HG02884 (cell line): ENCODE measurements around the gene COL8A2.

Source experiments
- ATAC-seq: cut with Tn5 transposase; IDR thresholded peaks from one replicate; pipeline ENCODE4 v1.9.1; 2021; ENCODE audit warnings: mild to moderate bottlenecking, moderate library complexity; ENCODE audit not compliant: unreplicated experiment

COL8A2 gene

DNA sequence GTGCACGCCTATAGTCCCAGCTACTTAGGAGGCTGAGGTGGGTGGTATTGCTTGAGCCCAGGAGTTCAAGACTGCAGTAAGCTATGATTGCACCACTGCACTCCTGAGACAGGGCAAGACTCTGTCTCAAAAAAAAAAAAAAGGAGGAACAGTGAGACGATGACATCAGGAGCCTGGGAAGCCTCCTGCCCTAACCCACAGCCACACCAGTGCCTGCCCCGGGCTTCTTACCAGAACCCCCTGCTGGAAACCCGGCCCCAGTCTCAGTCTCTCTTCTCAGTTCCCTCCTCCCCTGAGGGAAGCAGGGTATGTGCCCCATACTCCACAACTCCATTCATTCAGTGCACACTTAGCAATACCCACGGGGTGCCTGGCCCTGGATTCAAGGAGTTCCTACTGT lies 9.1 kb downstream of the COL8A2 start:
- no peak for ATAC-seq

DNA sequence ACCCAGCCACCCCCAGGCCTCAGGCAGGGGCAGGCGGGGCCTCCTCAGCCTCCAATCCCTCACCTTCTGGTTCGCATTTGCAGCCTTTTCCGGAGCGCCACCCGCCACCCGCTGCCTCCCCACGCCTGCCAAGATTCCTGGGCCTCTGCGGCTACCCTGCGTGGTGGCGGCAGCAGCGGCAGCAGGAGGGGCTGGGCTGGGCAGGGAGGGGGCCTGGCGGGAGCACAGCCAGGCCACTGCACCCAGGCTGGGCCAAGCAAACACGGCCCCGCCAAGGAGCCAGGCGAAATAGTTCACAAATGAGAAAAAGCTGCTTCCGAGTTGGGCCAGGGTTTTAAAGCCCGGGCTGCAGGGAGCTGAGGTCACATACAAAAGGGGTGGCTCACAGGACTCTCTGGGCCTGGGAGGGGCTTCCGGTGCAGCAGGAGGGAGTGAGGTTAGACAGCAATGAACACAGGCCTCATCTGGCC lies 9.8 kb downstream of the COL8A2 start:
- no peak for ATAC-seq

DNA sequence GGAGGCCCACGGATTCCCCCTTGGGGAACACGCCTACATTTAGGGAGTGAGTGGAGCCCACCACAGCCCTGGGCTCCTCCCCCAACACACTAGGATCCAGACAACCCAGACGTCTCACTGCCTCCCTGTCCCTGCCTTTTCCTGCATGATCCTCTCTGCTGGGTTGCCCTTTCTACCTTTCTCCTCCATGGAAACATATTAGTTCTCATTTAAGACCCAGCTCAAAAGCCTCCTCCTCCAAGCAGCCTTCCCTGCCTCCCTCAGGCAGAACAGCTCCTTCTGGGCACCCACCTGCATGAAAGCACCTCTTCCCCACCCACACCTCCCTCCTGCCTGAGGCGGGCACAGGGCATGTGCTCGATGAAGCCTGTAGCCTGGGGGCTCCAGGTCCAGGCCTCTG lies 10.7 kb downstream of the COL8A2 start:
- ATAC-seq, result no peak

DNA sequence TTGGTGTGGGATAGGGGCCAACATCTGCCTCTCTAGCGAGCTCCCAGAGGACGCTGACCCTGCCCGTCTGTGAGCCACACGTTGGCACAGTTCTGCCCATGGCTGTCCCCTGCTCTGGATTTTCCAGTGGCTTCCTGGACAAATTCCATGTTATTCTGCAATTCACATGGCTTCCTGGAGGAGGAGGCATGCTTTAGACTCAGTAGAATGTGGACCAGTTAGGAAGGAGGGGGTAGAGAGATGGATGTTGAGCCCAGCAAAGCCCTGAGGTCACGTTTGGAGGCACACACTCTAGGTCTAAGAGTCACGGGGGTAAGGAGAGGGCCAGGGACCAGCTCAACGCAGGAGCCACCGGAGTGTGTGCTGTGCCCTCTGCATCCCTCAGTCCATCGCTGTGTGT lies 12.2 kb downstream of the COL8A2 start:
- no peak for ATAC-seq

DNA sequence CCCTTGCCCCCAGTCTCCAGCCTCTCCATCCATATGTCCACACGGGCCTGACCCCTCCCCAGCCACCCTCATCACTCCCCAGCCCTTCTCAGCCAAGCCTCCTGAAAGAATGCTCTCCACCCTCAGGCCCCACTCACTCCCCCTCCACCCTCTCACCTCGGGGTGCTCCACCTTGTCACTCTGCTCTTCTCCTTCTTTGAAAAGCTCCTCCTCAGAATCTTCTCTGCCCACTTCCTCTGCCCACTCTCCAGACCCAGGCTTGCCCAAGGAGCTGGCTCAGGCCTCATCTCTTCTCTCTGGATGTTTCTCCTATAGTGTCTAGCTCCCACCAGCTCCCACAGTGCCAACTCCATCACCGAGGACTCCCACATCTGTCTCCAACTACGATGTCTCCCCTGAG lies 13.9 kb downstream of the COL8A2 start:
- ATAC-seq, result no peak

DNA sequence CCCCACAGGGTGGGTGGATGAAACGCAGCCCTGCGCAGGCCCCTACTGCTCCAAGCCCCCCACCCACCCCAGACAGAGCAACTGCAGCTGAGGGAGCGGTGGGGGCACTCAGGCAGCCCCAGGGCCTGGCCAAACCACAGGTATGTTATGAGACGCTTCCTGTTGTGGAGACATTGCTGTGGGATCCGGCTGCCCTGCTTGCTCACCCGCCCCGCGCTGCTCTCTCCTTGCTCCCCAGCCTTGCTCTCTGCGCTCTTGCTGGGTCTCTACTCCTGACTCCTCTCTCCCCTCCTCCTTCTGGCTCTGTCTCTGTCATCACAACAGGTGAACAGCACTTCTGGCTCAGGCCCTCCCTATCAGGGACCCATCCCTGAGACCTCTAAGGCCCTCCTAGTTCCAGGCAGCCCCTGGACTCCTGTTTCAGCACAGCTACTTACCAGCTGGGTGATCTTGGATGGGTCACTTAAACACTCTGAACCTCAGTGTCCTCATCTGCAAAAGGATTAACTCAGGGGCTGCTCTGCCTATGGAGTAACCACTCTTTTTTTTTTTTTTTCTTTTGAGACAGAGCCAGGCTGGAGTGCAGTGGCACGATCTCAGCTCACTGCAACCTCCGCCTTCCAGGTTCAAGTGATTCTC lies 15.9 kb downstream of the COL8A2 start:
- no peak for ATAC-seq

DNA sequence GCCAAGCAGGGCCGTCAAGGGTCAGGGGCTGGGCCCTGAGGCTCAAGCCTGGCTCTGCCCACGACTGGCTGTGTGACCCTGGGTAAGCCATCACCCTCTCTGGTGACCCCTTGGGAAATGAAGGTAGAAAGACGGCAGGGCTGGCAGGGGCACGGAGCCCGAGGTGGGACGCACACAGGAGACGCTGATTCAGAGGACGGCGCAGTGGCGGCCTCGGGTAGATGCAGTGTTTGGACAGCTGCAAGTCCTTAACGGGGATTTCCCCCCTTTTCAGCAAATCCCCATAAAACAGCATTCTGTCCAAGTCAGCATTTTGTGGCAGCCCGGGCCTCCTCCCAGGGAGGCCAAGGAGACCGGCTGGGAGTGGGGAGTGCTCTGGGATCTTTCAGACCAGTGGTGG lies 16.7 kb downstream of the COL8A2 start:
- ATAC-seq, result no peak

DNA sequence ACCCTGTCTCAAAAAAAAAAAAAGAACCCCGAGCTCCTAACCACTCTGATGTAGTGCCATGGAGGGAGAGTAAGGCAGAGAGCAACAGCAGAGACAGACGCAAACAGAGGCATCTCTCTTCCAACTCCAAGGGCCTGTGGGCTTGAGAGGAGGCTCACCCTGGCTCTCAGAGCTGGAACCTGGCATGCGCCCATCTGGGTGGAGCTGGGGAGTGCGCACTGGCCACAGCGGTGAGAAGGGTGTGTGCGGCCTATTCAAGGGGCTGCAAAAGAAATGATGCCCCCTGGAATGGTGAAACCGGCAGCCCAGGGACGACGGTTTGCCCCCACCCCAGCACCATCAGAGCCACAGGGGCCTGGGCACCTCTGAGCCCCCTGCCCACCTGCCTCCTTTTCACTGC lies 17.6 kb downstream of the COL8A2 start:
- no peak for ATAC-seq

DNA sequence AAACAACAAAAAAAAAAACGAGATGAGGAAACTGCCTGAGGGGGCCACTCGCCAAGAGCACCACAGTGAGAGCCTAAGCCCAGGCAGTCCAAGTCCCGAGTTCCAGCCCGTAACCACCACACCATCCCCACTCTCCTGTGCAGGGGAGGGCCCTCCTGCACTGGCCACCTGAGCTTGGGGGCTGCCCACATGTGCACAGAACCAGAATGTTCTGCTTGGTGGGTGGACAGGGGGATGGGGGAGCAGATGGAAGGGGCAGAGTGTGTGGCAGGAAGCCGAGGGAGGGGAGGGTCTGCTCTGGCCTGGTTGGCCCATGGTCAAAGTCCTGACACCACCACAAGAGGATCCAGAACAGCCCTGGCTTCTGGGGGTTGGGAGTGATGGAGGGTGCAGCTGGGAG lies 18.8 kb downstream of the COL8A2 start:
- ATAC-seq, result no peak

DNA sequence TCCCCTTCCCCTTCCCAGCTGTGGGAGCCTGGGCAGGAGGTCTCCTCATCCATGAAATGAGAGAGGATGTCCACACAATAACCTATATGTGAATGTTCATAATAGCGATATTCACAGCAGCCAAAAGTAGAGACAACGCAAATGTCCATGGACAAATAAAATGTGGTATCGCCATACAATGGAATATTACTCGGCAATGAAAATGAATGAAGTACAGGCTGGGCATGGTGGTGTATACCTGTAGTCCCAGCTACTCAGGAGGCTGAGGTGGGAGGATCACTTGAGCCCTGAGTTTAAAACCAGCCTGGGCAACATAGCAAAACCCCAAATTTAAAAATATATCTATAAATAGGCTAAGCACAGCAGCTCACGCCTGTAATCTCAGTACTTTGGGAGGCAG lies 23.5 kb downstream of the COL8A2 start:
- ATAC-seq, result no peak

DNA sequence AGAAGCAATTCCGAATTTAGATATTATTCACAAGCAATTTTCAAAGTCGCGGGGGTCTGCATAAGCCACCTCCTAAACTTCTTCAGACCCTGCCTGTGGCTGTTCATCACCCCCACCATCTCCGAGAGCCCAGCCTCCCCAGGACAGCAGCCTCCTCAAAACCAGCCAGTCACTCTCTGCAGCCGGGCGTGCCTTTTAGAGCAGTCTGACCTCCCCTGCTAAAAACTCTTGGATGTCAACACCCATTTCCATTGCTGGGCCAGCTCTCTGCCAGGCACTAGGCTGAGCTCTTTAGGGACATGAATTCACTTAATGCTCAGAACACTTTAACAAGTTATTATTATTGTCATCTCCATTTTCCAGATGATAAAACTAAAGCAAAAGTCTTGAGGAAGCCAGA lies 24.6 kb downstream of the COL8A2 start:
- no peak for ATAC-seq

DNA sequence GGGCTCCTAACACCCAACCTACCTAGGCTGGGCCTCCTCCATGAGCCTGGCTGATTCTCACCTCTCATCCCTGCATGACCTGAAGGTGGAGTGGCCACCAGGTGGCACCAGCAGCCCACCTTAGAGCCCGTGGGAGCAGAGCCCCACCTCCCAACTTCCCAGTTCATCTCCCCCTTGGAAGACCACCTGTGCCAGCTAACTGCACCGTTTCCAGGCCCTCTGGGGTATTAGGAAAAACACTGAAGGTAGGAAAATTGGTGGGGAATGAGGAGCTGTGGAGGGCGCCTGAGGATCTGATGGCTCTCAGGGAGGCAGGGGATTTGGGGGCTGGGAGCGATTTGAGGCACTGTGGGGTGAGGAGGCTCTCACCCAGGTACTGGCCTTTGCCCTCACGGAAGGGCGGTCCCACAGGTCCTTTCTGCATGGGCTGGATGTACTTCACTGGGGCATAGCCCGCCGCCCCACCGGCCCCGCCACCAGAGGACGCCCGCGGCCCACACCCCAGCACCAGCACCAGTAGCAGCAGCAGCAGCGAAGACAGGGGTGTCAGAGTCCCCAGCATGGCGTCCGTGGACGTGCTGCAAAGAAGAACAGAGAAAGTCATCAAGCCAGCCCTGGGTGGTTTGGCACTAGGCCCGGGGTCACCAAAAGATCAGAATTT lies 25.2 kb downstream of the COL8A2 start:
- no peak for ATAC-seq

DNA sequence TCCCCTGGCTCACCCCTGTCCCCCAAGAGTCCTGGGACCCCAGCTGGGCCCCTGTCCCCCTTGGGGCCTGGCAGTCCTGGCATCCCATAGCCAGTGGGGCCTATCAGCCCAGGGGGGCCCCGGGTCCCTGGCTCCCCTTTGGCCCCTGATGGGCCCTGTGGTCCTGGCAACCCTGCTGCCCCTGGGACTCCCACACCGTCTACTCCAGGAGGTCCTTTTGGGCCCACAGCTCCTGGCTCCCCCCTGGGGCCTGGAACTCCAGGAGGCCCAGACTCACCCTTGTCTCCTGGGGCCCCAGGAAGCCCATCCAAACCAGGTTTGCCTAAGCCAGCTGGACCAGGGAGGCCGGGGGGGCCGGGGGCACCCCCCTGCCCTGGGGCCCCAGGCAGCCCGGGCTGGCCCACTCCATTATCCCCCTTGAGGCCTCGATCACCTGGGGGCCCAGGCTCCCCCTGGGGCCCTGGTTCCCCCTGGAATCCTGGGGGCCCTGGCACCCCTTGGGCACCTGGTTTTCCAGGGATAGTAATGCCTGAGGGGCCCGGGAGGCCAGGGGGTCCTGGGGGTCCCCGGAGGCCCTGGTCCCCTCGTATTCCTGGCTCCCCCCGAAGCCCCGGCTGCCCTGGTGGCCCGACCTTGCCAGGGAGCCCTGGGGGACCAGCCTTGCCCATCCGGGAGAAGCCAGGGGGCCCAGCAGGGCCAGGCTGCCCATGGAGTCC lies 26.2 kb downstream of the COL8A2 start:
- no peak for ATAC-seq

DNA sequence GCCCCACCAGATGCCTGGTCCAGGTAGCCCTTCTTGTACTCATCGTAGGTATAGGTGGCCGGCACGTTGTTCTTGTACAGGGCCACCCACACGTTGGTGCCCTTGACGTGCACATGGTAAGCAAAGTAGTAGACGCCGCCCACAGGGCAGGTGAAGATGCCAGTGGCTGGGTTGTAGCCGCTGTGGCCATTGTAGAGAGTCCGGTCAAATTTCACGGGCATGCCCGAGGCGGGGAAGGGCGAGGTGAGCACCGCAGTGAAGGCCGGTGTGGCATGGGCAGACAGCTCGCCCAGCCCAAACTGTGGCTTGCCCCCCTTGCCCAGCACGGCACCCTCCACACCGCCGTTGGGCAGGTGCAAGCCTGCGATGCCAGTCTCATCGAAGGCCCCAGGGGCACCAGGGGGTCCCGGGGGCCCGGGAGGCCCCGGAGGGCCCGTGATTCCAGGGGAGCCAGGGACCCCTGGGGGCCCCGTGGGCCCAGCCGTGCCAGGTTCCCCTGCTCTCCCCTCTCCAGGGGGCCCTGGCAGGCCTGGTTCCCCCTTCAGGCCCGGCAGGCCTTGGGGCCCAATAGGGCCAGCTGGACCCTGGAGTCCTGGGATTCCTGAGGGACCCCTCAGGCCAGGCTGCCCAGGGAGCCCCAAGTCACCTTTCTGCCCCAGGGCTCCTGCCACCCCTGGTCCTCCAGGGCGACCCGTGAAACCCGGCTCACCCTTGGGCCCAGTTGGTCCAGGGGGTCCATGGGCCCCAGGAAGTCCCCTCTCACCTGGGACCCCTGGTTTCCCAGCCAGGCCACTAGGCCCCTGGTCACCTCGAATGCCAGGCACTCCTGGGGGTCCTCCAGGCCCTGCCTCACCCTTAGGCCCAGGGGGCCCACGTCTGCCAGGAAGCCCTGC lies 27.1 kb downstream of the COL8A2 start:
- no peak for ATAC-seq

DNA sequence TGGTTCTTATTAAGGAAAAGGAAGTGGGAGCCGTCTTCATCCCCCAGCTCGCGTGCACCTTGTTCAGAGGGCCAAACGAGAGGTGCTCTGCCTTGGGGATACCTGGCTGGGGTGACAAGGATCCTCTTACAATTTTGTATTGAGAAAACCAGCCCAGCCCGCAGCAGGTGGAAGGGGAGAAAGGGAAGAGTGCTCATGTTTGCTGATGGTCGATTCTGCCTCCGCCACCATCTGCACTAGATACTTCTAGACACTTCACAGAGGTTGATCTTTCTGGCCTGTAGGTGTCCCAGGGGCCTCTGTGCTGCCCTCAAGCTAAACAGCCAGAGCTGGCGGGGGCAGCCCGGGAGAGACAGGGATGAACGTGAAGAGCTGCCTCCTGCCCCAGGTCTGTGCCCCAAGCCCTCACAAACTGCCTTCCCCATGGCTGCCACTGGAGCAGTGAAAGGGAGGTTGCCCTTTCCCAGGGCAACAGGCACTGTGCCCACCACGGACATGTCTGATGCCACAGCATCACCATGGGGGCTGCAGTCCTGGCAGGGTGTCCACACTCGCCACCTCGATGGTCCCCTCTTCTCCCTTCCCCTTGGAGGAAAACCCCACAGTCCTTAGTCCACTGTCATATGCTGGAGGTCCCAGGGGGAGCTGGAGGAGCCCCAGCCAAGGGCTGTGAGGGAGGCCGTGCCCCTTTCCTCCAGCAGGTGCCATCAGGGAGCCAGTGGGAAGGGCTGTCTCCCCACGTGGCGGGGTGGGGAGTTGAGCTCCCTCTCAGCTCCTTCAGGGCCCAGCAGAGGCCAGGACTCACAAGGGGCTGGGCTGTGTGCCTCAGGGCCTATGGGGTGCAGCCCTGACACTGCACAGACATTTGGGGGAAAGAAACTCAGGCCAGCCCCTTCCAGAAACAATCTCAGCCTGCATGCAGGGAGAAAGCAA lies 28.3 kb downstream of the COL8A2 start:
- no peak for ATAC-seq

DNA sequence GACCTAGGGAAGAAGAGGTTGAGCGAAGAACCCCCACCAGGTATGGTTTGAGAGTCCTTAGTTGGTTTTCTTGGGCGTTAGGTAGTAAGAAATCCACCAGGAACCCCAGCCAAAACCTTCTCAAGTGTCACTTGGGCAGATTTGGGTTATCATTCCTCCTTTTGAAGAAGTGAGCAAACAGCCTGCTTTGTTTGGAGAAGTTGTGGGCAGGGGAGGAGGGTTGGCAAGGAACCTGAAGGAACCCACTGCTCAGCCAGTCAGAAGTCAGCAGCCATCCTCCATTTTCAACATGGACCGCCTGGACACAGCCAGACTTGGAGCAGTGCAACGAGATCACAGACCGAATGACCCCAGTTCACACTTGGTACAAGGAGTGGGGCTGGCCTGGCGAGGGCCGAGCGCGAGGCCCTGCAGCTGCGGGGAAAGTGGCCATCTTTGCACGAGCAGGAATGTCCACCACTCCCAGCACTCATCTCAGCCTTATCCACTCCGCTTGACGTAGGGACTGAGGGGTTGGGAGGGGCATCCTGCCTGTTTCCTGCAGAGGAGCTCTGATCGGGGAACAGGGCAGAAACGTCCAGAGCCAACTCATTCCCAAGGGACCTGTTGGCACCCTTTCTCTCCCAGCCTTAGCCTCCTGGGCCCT lies 29.1 kb downstream of the COL8A2 start:
- ATAC-seq, result no peak

DNA sequence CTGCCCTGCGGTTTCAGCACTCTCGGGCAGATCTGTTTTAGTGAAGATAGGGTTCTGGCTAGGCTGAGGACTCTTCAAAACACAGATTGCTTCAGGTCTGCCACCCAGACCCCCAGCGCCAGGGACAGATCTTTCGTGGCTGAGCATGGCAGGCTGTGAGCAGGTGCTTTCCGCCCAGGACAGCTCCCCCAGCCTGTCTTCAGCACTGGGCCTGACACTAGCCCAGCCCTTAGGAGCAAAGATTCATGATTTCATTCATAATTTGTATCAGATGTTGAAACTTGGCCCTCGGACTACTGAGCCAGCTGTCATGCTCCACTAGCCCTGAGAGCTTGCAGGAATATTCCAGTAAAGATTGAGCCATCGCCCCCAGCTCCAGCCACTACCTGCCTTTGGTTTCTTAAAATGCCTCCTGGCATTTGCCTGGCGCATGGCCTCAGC lies 30.4 kb downstream of the COL8A2 start:
- ATAC-seq, result no peak

DNA sequence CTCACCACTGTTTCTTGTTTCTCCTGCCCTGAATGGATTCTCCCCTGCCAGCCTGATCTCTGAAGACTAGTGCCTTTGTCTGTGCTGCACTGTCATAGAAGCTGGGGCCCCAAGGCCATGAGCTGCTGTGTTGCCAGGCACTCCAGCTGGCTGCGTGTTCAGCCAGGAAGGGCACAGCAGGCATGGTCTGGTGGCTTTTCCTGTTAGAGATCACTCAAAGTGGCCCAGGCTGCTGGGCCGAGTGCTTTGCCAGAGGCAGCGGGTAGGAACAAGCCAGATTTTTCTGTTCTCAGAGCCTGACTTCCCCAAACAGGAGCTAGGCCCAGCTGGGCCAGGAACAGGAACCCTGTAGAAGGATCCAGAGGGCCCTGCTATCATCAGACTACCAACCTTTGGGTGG lies 31.1 kb downstream of the COL8A2 start:
- ATAC-seq, result no peak

DNA sequence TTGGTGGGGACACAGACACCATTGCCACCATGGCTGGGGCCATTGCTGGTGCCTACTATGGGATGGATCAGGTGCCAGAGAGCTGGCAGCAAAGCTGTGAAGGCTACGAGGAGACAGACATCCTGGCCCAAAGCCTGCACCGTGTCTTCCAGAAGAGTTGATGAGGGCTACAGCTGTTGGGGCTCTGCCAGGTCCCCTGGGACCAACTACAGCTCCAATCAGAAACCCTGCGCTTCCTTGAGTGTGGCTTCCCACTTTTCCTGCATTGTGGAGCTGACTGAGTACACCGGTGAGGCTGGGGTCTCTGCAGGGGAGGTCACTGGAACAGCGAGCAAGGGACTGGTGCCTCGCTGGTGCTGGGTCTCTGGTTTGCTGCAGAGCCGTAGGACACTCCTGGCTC lies 31.8 kb downstream of the COL8A2 start:
- ATAC-seq, result no peak

DNA sequence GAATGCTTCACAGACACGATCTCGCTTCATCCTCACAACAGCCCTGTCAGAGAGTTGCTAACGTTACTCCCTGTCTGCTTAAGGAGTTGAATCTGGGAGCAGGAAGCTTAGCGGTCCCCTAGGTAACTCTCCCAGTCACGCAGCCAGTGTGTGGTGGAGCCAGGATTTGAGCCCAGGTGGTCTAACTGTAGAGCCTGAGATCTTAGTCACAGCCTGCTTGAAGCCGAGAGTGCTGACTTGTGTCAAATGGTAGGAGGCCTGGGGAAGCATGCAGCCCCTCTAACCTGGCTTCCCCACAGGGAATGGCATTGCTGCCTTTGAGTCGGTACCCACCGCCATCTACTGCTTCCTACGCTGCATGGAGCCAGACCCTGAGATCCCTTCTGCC lies 32.2 kb downstream of the COL8A2 start:
- ATAC-seq, result no peak
